Measurements from ENCODE around the gene PGM1. TPM values are rescaled to one million over a fixed set of nuclear protein-coding genes. Genes with fewer than 3 reads are reported as not detected.

PGM1 gene
- total RNA-seq, 4 donors from 2014 or later, result 49.4 to 73.9 (median 61.5) TPM

DNA sequence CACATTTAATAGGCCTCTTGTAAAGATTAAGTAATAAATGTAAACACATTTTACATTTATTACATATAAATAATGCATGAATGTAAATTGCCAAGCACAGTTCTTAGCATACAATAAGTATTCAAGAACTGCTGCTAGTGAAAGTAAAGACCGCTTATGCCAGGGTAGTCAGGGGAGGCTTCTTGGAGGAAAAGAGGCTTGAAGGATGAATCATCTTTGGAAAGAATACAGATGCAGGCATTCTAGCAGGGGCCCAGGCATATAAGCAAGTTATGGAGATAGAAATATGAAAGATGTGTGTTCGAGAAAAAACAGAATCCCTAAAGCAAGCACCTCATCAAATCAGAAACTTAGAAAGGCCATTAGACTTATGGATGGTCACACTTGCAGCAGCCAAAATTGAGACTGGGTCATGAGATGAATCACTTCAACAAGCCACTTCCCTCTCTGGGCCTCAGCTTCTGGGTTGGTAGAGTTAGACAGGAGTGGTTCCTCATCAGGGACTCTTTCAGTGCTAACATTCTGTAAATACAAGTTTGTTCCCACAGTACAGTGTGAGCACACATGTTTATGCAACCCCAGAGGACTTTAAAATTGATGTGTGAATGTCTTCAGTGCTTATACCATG is 100.8 kb downstream of the PGM1 start:
- no peaks in the 10 kb centered on the region for H3K9me3 ChIP-seq
- no peak overlapping the region for H3K27ac ChIP-seq (replicated peaks in 1 of 4)
- TF ChIP-seq EP300 (IDR thresholded peaks at IDR 0.05) (no peak), POLR2AphosphoS5 (IDR thresholded peaks at IDR 0.05) (no peak), POLR2A (IDR thresholded peaks at IDR 0.05; ENCODE audit: low read depth) (no peak)
- TF ChIP-seq, protein P1, sequence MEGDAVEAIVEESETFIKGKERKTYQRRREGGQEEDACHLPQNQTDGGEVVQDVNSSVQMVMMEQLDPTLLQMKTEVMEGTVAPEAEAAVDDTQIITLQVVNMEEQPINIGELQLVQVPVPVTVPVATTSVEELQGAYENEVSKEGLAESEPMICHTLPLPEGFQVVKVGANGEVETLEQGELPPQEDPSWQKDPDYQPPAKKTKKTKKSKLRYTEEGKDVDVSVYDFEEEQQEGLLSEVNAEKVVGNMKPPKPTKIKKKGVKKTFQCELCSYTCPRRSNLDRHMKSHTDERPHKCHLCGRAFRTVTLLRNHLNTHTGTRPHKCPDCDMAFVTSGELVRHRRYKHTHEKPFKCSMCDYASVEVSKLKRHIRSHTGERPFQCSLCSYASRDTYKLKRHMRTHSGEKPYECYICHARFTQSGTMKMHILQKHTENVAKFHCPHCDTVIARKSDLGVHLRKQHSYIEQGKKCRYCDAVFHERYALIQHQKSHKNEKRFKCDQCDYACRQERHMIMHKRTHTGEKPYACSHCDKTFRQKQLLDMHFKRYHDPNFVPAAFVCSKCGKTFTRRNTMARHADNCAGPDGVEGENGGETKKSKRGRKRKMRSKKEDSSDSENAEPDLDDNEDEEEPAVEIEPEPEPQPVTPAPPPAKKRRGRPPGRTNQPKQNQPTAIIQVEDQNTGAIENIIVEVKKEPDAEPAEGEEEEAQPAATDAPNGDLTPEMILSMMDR (IDR thresholded peaks at IDR 0.05), result no peak
- WGBS, result 89% methylated on average over 2 of the region's 2 CpGs
- H3K4me1 ChIP-seq, result peaks cover 13 to 34% (median 17%) of the 10 kb centered on the region in 4 donors
- H3K27me3 ChIP-seq, result no peaks in the 10 kb centered on the region
- no peak for DNase-seq (ENCODE audit: extremely low spot score)
- no peak overlapping the region for H3K4me3 ChIP-seq
- no peaks in the 10 kb centered on the region for H3K36me3 ChIP-seq
- intact Hi-C loops (cut with DNase I), result loop anchor here (5.0 to 10.0 kb wide), 3 partner anchors 81 to 548 kb away; partner anchors contain the start of gene ROR1

DNA sequence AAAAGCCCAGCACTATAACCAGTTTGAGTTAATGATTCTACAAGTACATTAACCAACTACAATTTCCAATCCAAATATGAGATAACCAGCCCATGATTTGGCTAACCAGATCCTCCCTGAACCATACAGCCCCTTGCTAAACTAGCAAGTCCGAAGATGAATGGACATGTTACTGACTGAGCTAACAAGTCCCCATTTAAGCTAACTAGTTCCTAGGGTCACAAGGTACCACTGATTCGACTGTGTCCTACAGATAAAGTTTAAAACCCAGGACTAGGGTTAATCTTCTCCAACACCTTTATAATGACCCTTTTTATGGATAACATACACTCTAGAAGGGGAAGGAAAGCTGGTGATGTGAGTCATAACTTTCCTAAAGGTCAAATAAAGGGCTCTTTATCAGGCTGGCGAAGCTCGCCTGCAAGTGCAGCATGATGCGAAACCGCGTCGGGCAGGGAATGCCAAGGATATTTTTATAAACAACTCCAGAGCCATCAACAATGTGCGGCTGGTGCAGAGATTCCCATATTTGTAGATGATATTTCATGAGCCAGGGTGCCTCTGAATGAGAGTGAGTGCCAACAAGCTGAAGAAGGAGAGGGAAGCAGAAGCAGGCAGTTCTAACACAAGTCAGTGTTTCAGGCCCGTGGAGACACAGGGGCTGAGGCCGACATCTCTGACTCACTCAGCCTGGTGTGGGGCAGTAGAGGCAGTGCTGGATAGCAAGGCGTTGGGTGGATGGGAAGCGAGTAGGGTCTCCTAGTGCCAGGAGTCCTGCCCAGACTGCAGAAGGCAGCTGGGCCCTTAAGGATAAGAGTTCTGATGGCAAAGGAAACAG is 105.0 kb downstream of the PGM1 start:
- intact Hi-C loops (cut with DNase I), result loop anchor here (10.0 kb wide), 1 partner anchor 77 kb away; the partner anchor contains the start of gene ROR1
- Histone ChIP-seq H3K27ac (replicated peaks in 1 of 4) (peak overlapping the region; percentile 67 to 78 (median 72)), H3K4me3 (no peak overlapping the region), H3K4me1 (peaks cover 16 to 25% (median 20%) of the 10 kb centered on the region in 4 donors), H3K9me3 (no peaks in the 10 kb centered on the region), H3K36me3 (no peaks in the 10 kb centered on the region), H3K27me3 (no peaks in the 10 kb centered on the region)
- WGBS, result 64% methylated on average over 13 of the region's 13 CpGs
- DNase-seq (ENCODE audit: extremely low spot score), result no peak
- TF ChIP-seq POLR2A (IDR thresholded peaks at IDR 0.05; ENCODE audit: low read depth) (no peak), EP300 (IDR thresholded peaks at IDR 0.05) (peak; percentile 25), POLR2AphosphoS5 (IDR thresholded peaks at IDR 0.05) (peak; percentile 30 to 41)
- TF ChIP-seq, protein P1 (IDR thresholded peaks at IDR 0.05), result no peak

DNA sequence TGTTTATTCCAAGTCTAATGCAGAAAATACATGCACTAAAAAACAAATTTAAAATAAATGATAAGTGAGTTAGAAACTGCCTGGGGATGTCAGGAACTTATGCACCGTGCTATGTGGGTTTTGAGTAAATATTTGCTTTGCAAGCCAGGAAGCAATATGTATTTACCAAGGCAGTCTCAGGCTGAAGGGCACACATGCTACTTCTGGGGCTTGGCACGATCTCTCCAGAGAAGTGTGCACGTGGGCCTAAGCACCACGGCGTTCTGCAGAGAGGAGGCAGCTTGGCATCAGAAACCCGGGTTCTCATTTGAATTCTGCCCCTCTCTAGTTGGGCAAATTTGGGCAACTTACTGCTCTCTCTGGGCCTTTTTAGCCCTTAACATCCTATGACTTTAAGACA is 108.0 kb downstream of the PGM1 start:
- no peak for TF ChIP-seq POLR2AphosphoS5 (IDR thresholded peaks at IDR 0.05)
- no peak for TF ChIP-seq POLR2A (IDR thresholded peaks at IDR 0.05; ENCODE audit: low read depth)
- TF ChIP-seq EP300 (IDR thresholded peaks at IDR 0.05), result no peak
- TF ChIP-seq, protein P1 (IDR thresholded peaks at IDR 0.05), result no peak
- no peak overlapping the region for H3K4me3 ChIP-seq
- no peaks in the 10 kb centered on the region for H3K36me3 ChIP-seq
- H3K4me1 ChIP-seq, result peaks cover 12 to 22% (median 14%) of the 10 kb centered on the region in 4 donors
- H3K27me3 ChIP-seq, result no peaks in the 10 kb centered on the region
- intact Hi-C loops (cut with DNase I), result no loop called here
- no peaks in the 10 kb centered on the region for H3K9me3 ChIP-seq
- DNase-seq (ENCODE audit: extremely low spot score), result no peak
- H3K27ac ChIP-seq (replicated peaks in 1 of 4), result no peak overlapping the region
- WGBS, result 84% methylated on average over 6 of the region's 6 CpGs

DNA sequence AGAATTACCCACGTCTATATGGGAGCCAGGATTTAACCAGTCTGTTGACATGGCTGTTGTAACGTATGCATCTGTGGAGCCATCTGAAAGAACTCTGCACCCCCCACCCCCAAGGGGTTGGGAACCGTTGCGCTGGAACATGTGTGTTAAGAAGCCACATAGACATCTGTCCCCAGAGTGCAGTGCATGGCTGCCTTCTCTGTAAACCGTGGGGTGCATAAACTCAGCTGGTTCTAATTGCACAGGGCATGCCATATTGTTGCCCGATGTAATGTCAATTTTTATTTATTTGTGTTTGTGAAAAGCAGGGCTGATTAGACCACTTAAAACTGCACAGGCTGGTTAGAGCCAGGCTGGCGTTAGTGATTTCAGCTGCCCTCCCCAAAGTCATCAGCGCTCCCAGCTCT is 110.5 kb downstream of the PGM1 start:
- no peaks in the 10 kb centered on the region for H3K36me3 ChIP-seq
- 75% methylated on average over 8 of the region's 8 CpGs for WGBS
- TF ChIP-seq, protein P1 (IDR thresholded peaks at IDR 0.05), result no peak
- TF ChIP-seq POLR2A (IDR thresholded peaks at IDR 0.05; ENCODE audit: low read depth) (no peak), POLR2AphosphoS5 (IDR thresholded peaks at IDR 0.05) (no peak)
- no peak for DNase-seq (ENCODE audit: extremely low spot score)
- H3K4me1 ChIP-seq, result peaks cover 6 to 13% (median 8%) of the 10 kb centered on the region in 4 donors
- no peak overlapping the region for H3K27ac ChIP-seq (replicated peaks in 1 of 4)
- H3K27me3 ChIP-seq, result no peaks in the 10 kb centered on the region
- H3K4me3 ChIP-seq, result no peak overlapping the region
- intact Hi-C loops (cut with DNase I), result no loop called here
- no peaks in the 10 kb centered on the region for H3K9me3 ChIP-seq
